ENCODE data around the gene SDC1. TPM values are rescaled to one million over a fixed set of nuclear protein-coding genes. Genes with fewer than 3 reads are reported as not detected.

SDC1 gene
- total RNA-seq, 1 experiment from 2014 or later = 188 TPM

GRCh38 chr2:20217041-20217970, 7.6 kb downstream of the SDC1 start:
- in situ Hi-C loops (cut with HindIII; ENCODE audit: low pct_unique_long_range_greater_than_20kb, low sequenced_read_pairs) = no loop called here
- peak; percentile 62 for DNase-seq (ENCODE audit: low read depth)

- in situ Hi-C loops (cut with HindIII; ENCODE audit: low pct_unique_long_range_greater_than_20kb, low sequenced_read_pairs) = no loop called here
Measured at GRCh38 chr2:20216130-20217025, 8.6 kb downstream of the SDC1 start.

GRCh38 chr2:20215183-20216040, 9.5 kb downstream of the SDC1 start:
- in situ Hi-C loops (cut with HindIII; ENCODE audit: low pct_unique_long_range_greater_than_20kb, low sequenced_read_pairs) = no loop called here
- no peak for DNase-seq (ENCODE audit: low read depth)

More at GRCh38 chr2:20216130-20217025, 8.6 kb downstream of the SDC1 start:
- DNase-seq (ENCODE audit: low read depth) = no peak

- in situ Hi-C loops (cut with HindIII; ENCODE audit: low pct_unique_long_range_greater_than_20kb, low sequenced_read_pairs) = no loop called here
- no peak for DNase-seq (ENCODE audit: low read depth)
Measured at GRCh38 chr2:20214566-20215182, 10.3 kb downstream of the SDC1 start.

- in situ Hi-C loops (cut with HindIII; ENCODE audit: low pct_unique_long_range_greater_than_20kb, low sequenced_read_pairs) = no loop called here
Measured at GRCh38 chr2:20213651-20214565, 11.0 kb downstream of the SDC1 start.

GRCh38 chr2:20212871-20213503, 11.9 kb downstream of the SDC1 start:
- in situ Hi-C loops (cut with HindIII; ENCODE audit: low pct_unique_long_range_greater_than_20kb, low sequenced_read_pairs) = no loop called here
- no peak for DNase-seq (ENCODE audit: low read depth)

More at GRCh38 chr2:20213651-20214565, 11.0 kb downstream of the SDC1 start:
- no peak for DNase-seq (ENCODE audit: low read depth)

- in situ Hi-C loops (cut with HindIII; ENCODE audit: low pct_unique_long_range_greater_than_20kb, low sequenced_read_pairs) = no loop called here
Measured at GRCh38 chr2:20212459-20212870, 12.5 kb downstream of the SDC1 start.

GRCh38 chr2:20211860-20212458, 13.0 kb downstream of the SDC1 start:
- in situ Hi-C loops (cut with HindIII; ENCODE audit: low pct_unique_long_range_greater_than_20kb, low sequenced_read_pairs) = no loop called here
- DNase-seq (ENCODE audit: low read depth) = no peak

More at GRCh38 chr2:20212459-20212870, 12.5 kb downstream of the SDC1 start:
- DNase-seq (ENCODE audit: low read depth) = no peak

GRCh38 chr2:20211420-20211819, 13.5 kb downstream of the SDC1 start:
- in situ Hi-C loops (cut with HindIII; ENCODE audit: low pct_unique_long_range_greater_than_20kb, low sequenced_read_pairs) = no loop called here
- DNase-seq (ENCODE audit: low read depth) = no peak

GRCh38 chr2:20210462-20210861, 14.5 kb downstream of the SDC1 start:
- in situ Hi-C loops (cut with HindIII; ENCODE audit: low pct_unique_long_range_greater_than_20kb, low sequenced_read_pairs) = no loop called here

GRCh38 chr2:20209373-20210109, 15.4 kb downstream of the SDC1 start:
- in situ Hi-C loops (cut with HindIII; ENCODE audit: low pct_unique_long_range_greater_than_20kb, low sequenced_read_pairs) = no loop called here
- DNase-seq (ENCODE audit: low read depth) = no peak

More at GRCh38 chr2:20210462-20210861, 14.5 kb downstream of the SDC1 start:
- no peak for DNase-seq (ENCODE audit: low read depth)

- DNase-seq (ENCODE audit: low read depth) = no peak
- in situ Hi-C loops (cut with HindIII; ENCODE audit: low pct_unique_long_range_greater_than_20kb, low sequenced_read_pairs) = no loop called here
Measured at GRCh38 chr2:20208476-20208859, 16.5 kb downstream of the SDC1 start.

- DNase-seq (ENCODE audit: low read depth) = no peak
- in situ Hi-C loops (cut with HindIII; ENCODE audit: low pct_unique_long_range_greater_than_20kb, low sequenced_read_pairs) = no loop called here
Measured at GRCh38 chr2:20207051-20207450, 17.9 kb downstream of the SDC1 start.

GRCh38 chr2:20205915-20206524, 18.9 kb downstream of the SDC1 start:
- no peak for DNase-seq (ENCODE audit: low read depth)
- in situ Hi-C loops (cut with HindIII; ENCODE audit: low pct_unique_long_range_greater_than_20kb, low sequenced_read_pairs) = no loop called here

GRCh38 chr2:20205069-20205468, 19.9 kb downstream of the SDC1 start:
- in situ Hi-C loops (cut with HindIII; ENCODE audit: low pct_unique_long_range_greater_than_20kb, low sequenced_read_pairs) = no loop called here
- DNase-seq (ENCODE audit: low read depth) = no peak
